Panc1 (cell line): ENCODE results near the gene ACTRT2. TPM values are rescaled to one million over a fixed set of nuclear protein-coding genes. Genes with fewer than 3 reads are reported as not detected.

ENCODE experiments used
- ATAC-seq: fragments of 200-7000 bp; cut with Tn5 transposase; 2 replicates; pipeline ENCODE4 v1.9.1; 2020; ENCODE audit warnings: mild to moderate bottlenecking, moderate library complexity
- BruUV-seq: library from RNA; stranded (reverse); fragments of 400-500 nt; replicated peaks from 2 replicates; lab custom pipeline; 2021; lab: Mats Ljungman, UMichigan
- CTCF ChIA-PET: fragments of 300-600 bp; sonication (Branson Sonifier 250); formaldehyde crosslinking; loops from one replicate; lab custom pipeline; 2022; ENCODE audit warnings: antibody characterized with exemption; lab: Charles Lee
- POLR2A ChIA-PET: fragments of 300-600 bp; sonication (Branson Sonifier 250); formaldehyde crosslinking; loops from one replicate; lab custom pipeline; 2022; ENCODE audit warnings: antibody characterized with exemption; lab: Charles Lee
- DNase-seq: peaks from one replicate; pipeline ENCODE4 v3.0.0-alpha.2; 2010; ENCODE audit warnings: low read depth, low spot score
- H3K27ac ChIP-seq: 2 replicates; pipeline ENCODE4 v1.5.1; 2011; ENCODE audit warnings: mild to moderate bottlenecking, low read length, inconsistent platforms
- H3K27me3 ChIP-seq: fragments of 200-500 bp; sonication (Bioruptor generic); 2 replicates; pipeline ENCODE4 v1.6.0; 2014; ENCODE audit warnings: low read length, inconsistent platforms; ENCODE audit not compliant: control insufficient read depth, insufficient read depth
- H3K36me3 ChIP-seq: fragments of 200-500 bp; sonication (Bioruptor generic); 2 replicates; pipeline ENCODE4 v1.5.1; 2014; ENCODE audit warnings: inconsistent platforms, mild to moderate bottlenecking, low read length, moderate library complexity; ENCODE audit not compliant: control insufficient read depth, insufficient read depth
- H3K4me1 ChIP-seq: 2 replicates; pipeline ENCODE4 v1.5.1; 2011; ENCODE audit warnings: inconsistent platforms, mild to moderate bottlenecking, low read length, moderate library complexity; ENCODE audit not compliant: control insufficient read depth, insufficient read depth
- H3K4me3 ChIP-seq, 2 experiments: 2 replicates each; pipeline ENCODE4 v1.5.1; 2011 to 2012; ENCODE audit warnings: low read depth in 2 of 2, low read length in 2 of 2, mild to moderate bottlenecking in 2 of 2, inconsistent platforms in 1 of 2, moderate library complexity in 1 of 2
- H3K9me3 ChIP-seq: fragments of 200-500 bp; sonication (Bioruptor generic); 2 replicates; pipeline ENCODE4 v1.5.1; 2014; ENCODE audit warnings: low read depth, mild to moderate bottlenecking, inconsistent platforms, low read length, moderate library complexity; ENCODE audit not compliant: control insufficient read depth, insufficient read depth
- CTCF ChIP-seq: fragments of 450-650 bp; IDR thresholded peaks from 2 replicates; pipeline ENCODE4 v1.5.1; 2017; ENCODE audit warnings: mild to moderate bottlenecking
- POLR2AphosphoS5 ChIP-seq: IDR thresholded peaks from 2 replicates; pipeline ENCODE4 v1.6.1; 2012; ENCODE audit warnings: mild to moderate bottlenecking, low read depth, low read length, moderate library complexity
- REST ChIP-seq, 2 experiments: IDR thresholded peaks; 2 replicates each; pipeline ENCODE4 v1.6.1; 2011 to 2012; ENCODE audit warnings: low read depth in 2 of 2, control low read depth in 1 of 2, low read length in 1 of 2, mild to moderate bottlenecking in 1 of 2, moderate library complexity in 1 of 2; ENCODE audit not compliant: insufficient read depth in 1 of 2
- SIN3A ChIP-seq: IDR thresholded peaks from 2 replicates; pipeline ENCODE4 v1.6.1; 2012; ENCODE audit warnings: low read depth, mild to moderate bottlenecking, low read length, moderate library complexity, borderline replicate concordance; ENCODE audit not compliant: insufficient read depth
- TCF7L2 ChIP-seq: IDR thresholded peaks from 2 replicates; pipeline ENCODE4 v1.6.1; 2011; ENCODE audit warnings: mild to moderate bottlenecking, low read depth, low read length, inconsistent platforms
- in situ Hi-C: cut with HindIII; loops from 2 replicates; pipeline ENCODE4 v1.10.0; 2016; ENCODE audit warnings: low sequenced_read_pairs, low pct_unique_long_range_greater_than_20kb
- intact Hi-C: fragments of 100-400 bp; cut with micrococcal nuclease; formaldehyde crosslinking; loops from one replicate; pipeline ENCODE4 v1.10.0; 2022; ENCODE audit not compliant: unreplicated experiment
- total RNA-seq: library from RNA; stranded (reverse); gene quantifications from one replicate; pipeline ENCODE4 v1.2.1, GENCODE V29; 2021; ENCODE audit not compliant: unreplicated experiment

ACTRT2 gene
- total RNA-seq, 1 experiment from 2014 or later: not detected

GRCh38 chr1:3024588-3024987 lies 3.3 kb downstream of the ACTRT2 start:
- no peaks in the 10 kb centered on the region for H3K27me3 ChIP-seq
- in situ Hi-C loops: no loop called here
- BruUV-seq: no TSS peak
- DNase-seq (no peak), ATAC-seq (no peak)
- H3K36me3 ChIP-seq: no peaks in the 10 kb centered on the region
- TF ChIP-seq POLR2AphosphoS5 (no peak), SIN3A (no peak), TCF7L2 (no peak), REST (IDR thresholded peaks at IDR 0.05; ENCODE audit: insufficient read depth in 1 of 2, low read depth in 2 of 2, low read length in 1 of 2) (no peak), CTCF (no peak)
- intact Hi-C loops: no loop called here
- H3K9me3 ChIP-seq: no peaks in the 10 kb centered on the region
- H3K4me3 ChIP-seq: no peak overlapping the region
- no peaks in the 10 kb centered on the region for H3K4me1 ChIP-seq
- no peak overlapping the region for H3K27ac ChIP-seq
- ChIA-PET POLR2A (no interaction called here), CTCF (no interaction called here)

GRCh38 chr1:3026124-3026523 lies 4.9 kb downstream of the ACTRT2 start:
- CTCF ChIA-PET: no interaction called here
- H3K27me3 ChIP-seq: no peaks in the 10 kb centered on the region
- no peaks in the 10 kb centered on the region for H3K36me3 ChIP-seq
- no peak for ATAC-seq
- intact Hi-C loops: no loop called here
- no peak for DNase-seq
- TF ChIP-seq POLR2AphosphoS5 (no peak), SIN3A (no peak), CTCF (no peak), TCF7L2 (no peak), REST (IDR thresholded peaks at IDR 0.05; ENCODE audit: insufficient read depth in 1 of 2, low read depth in 2 of 2, low read length in 1 of 2) (no peak)
- no peaks in the 10 kb centered on the region for H3K9me3 ChIP-seq
- H3K4me1 ChIP-seq: no peaks in the 10 kb centered on the region
- BruUV-seq: no TSS peak
- in situ Hi-C loops: no loop called here
- POLR2A ChIA-PET: no interaction called here
- no peak overlapping the region for H3K27ac ChIP-seq
- no peak overlapping the region for H3K4me3 ChIP-seq
